A673 (cell line): ENCODE results near the gene CAMKK1. TPM values are rescaled to one million over a fixed set of nuclear protein-coding genes. Genes with fewer than 3 reads are reported as not detected.

ENCODE experiments used
- BruUV-seq: library from RNA; stranded (reverse); fragments of 400-500 nt; replicated peaks from 2 replicates; lab custom pipeline; 2021; lab: Mats Ljungman, UMichigan
- CTCF ChIA-PET: fragments of 300-600 bp; sonication (Branson Sonifier 250); formaldehyde crosslinking; loops from one replicate; lab custom pipeline; 2022; ENCODE audit warnings: antibody characterized with exemption; lab: Charles Lee
- POLR2A ChIA-PET: fragments of 300-600 bp; sonication (Branson Sonifier 250); formaldehyde crosslinking; loops from one replicate; lab custom pipeline; 2022; ENCODE audit warnings: antibody characterized with exemption; ENCODE audit not compliant: low non-redundant PET; lab: Charles Lee
- DNase-seq: peaks from one replicate; pipeline ENCODE4 v3.0.0-alpha.2; 2015; ENCODE audit warnings: low spot score
- H3K27ac ChIP-seq: fragments of 200-600 bp; sonication (generic); 2 replicates; pipeline ENCODE4 v1.5.1; 2016; ENCODE audit warnings: mixed run types, low read depth, mild to moderate bottlenecking, mixed read lengths, antibody characterized with exemption, low read length; ENCODE audit not compliant: poor library complexity, severe bottlenecking
- H3K27me3 ChIP-seq: fragments of 200-600 bp; sonication (generic); replicated peaks from 2 replicates; pipeline ENCODE4 v1.6.1; 2017; ENCODE audit warnings: mixed run types, low read depth, mild to moderate bottlenecking, mixed read lengths, antibody characterized with exemption, low read length; ENCODE audit not compliant: insufficient read depth, poor library complexity
- H3K36me3 ChIP-seq: fragments of 200-600 bp; sonication (generic); 2 replicates; pipeline ENCODE4 v1.6.1; 2016; ENCODE audit warnings: mixed run types, mild to moderate bottlenecking, mixed read lengths, antibody characterized with exemption, low read length; ENCODE audit not compliant: insufficient read depth, poor library complexity, severe bottlenecking
- H3K4me1 ChIP-seq: fragments of 200-600 bp; sonication (generic); 2 replicates; pipeline ENCODE4 v1.6.1; 2017; ENCODE audit warnings: mixed run types, mild to moderate bottlenecking, mixed read lengths, antibody characterized with exemption, low read length; ENCODE audit not compliant: insufficient read depth, poor library complexity, severe bottlenecking
- H3K4me3 ChIP-seq: fragments of 200-600 bp; sonication (generic); 2 replicates; pipeline ENCODE4 v1.5.1; 2016; ENCODE audit warnings: low read depth, mixed run types, mild to moderate bottlenecking, mixed read lengths, low read length; ENCODE audit not compliant: poor library complexity, severe bottlenecking
- H3K9me3 ChIP-seq: fragments of 200-600 bp; sonication (generic); 2 replicates; pipeline ENCODE4 v1.6.1; 2016; ENCODE audit warnings: mixed run types, low read depth, mild to moderate bottlenecking, mixed read lengths, antibody characterized with exemption, low read length; ENCODE audit not compliant: poor library complexity, severe bottlenecking
- CTCF ChIP-seq: fragments of 300-800, 200-600 bp; sonication (generic); conservative IDR thresholded peaks from 2 replicates; pipeline ENCODE4 v1.5.1; 2017; ENCODE audit warnings: low read depth, mild to moderate bottlenecking, antibody characterized with exemption, low read length, moderate library complexity, mixed read lengths
- EZH2 ChIP-seq: fragments of 200-600 bp; sonication (generic); IDR thresholded peaks from 2 replicates; pipeline ENCODE4 v1.6.1; 2017; ENCODE audit warnings: borderline replicate concordance, low read depth, mild to moderate bottlenecking, mixed read lengths, antibody characterized with exemption, low read length; ENCODE audit not compliant: poor library complexity, severe bottlenecking
- intact Hi-C: fragments of 100-400 bp; cut with micrococcal nuclease; formaldehyde crosslinking; loops from one replicate; pipeline ENCODE4 v1.10.0; 2022; ENCODE audit not compliant: unreplicated experiment
- total RNA-seq: library from RNA; stranded (reverse); gene quantifications from 2 replicates; pipeline ENCODE4 v1.2.3, GENCODE V29; 2021

The CAMKK1 gene
- total RNA-seq, 1 experiment from 2014 or later = 6.1 TPM

DNA sequence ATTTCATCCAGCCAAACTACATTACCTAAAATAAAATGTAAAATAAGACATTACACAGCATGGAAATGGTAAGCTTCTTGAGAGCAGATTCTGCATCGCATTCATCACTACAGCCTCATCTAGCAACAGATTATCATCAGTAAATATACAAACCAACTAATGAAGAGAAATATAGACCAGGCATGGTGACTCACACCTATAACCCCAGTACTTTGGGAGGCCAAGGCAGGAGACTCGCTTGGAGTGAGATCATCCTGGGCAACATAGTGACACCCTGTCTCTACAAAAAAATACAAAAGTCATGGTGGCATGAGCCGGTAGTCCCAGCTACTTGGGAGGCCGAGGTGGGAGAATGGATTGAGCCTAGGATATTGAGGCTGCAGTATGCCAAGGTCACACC lies 66.7 kb downstream of the CAMKK1 start:
- no TSS peak for BruUV-seq
- intact Hi-C loops = loop anchor here (2.0 kb wide), 1 partner anchor 89 kb away; no protein-coding TSS in a partner anchor
- Histone ChIP-seq H3K9me3 (no peaks in the 10 kb centered on the region), H3K4me3 (no peak overlapping the region), H3K27me3 (no peaks in the 10 kb centered on the region), H3K4me1 (no peaks in the 10 kb centered on the region), H3K36me3 (peaks cover 68% of the 10 kb centered on the region), H3K27ac (no peak overlapping the region)
- ChIA-PET POLR2A (no interaction called here), CTCF (interaction anchor here (0.7 kb wide), 1 partner anchor 290 kb away, joined by 3 read pairs; no protein-coding TSS in a partner anchor)
- no peak for TF ChIP-seq EZH2
- TF ChIP-seq CTCF = no peak
- no peak for DNase-seq

GRCh38 chr17:3821101-3821500 lies 71.8 kb downstream of the CAMKK1 start:
- Histone ChIP-seq H3K9me3 (no peaks in the 10 kb centered on the region), H3K36me3 (peaks cover 85% of the 10 kb centered on the region), H3K27ac (no peak overlapping the region), H3K27me3 (no peaks in the 10 kb centered on the region), H3K4me3 (no peak overlapping the region), H3K4me1 (no peaks in the 10 kb centered on the region)
- no TSS peak for BruUV-seq
- POLR2A ChIA-PET = no interaction called here
- DNase-seq = no peak
- intact Hi-C loops = no loop called here
- CTCF ChIA-PET = no interaction called here
- TF ChIP-seq EZH2 (no peak), CTCF (no peak)

- H3K4me3 ChIP-seq = no peak overlapping the region
- no peak for TF ChIP-seq EZH2
- TF ChIP-seq CTCF = no peak
- CTCF ChIA-PET = no interaction called here
- no peak for DNase-seq
- POLR2A ChIA-PET = no interaction called here
- H3K27me3 ChIP-seq = no peaks in the 10 kb centered on the region
- no TSS peak for BruUV-seq
- no peaks in the 10 kb centered on the region for H3K4me1 ChIP-seq
- intact Hi-C loops = no loop called here
- peaks cover 76% of the 10 kb centered on the region for H3K36me3 ChIP-seq
- no peak overlapping the region for H3K27ac ChIP-seq
- H3K9me3 ChIP-seq = no peaks in the 10 kb centered on the region
Observed at GRCh38 chr17:3818786-3819185, 74.1 kb downstream of the CAMKK1 start.
